Neural cell (in vitro differentiated cells): ENCODE results near the gene PCBD2.

Experiments
- EP300 ChIP-seq: fragments of 450-650 bp; conservative IDR thresholded peaks from 2 replicates; pipeline ENCODE4 v1.6.1; 2014; ENCODE audit warnings: antibody characterized with exemption, mild to moderate bottlenecking, moderate library complexity; ENCODE audit not compliant: poor library complexity, severe bottlenecking
- POLR2AphosphoS5 ChIP-seq: IDR thresholded peaks from 2 replicates; pipeline ENCODE4 v1.6.1; 2012
- TF ChIP-seq, protein P1 (sequence below): fragments of 450-650 bp; IDR thresholded peaks from 2 replicates; pipeline ENCODE4 v1.5.1; 2014; ENCODE audit warnings: antibody characterized with exemption, mild to moderate bottlenecking, moderate library complexity; ENCODE audit not compliant: poor library complexity, severe bottlenecking
- TF ChIP-seq, protein P2 (sequence below): IDR thresholded peaks from 2 replicates; pipeline ENCODE4 v1.6.1; 2012; ENCODE audit warnings: borderline replicate concordance

DNA sequence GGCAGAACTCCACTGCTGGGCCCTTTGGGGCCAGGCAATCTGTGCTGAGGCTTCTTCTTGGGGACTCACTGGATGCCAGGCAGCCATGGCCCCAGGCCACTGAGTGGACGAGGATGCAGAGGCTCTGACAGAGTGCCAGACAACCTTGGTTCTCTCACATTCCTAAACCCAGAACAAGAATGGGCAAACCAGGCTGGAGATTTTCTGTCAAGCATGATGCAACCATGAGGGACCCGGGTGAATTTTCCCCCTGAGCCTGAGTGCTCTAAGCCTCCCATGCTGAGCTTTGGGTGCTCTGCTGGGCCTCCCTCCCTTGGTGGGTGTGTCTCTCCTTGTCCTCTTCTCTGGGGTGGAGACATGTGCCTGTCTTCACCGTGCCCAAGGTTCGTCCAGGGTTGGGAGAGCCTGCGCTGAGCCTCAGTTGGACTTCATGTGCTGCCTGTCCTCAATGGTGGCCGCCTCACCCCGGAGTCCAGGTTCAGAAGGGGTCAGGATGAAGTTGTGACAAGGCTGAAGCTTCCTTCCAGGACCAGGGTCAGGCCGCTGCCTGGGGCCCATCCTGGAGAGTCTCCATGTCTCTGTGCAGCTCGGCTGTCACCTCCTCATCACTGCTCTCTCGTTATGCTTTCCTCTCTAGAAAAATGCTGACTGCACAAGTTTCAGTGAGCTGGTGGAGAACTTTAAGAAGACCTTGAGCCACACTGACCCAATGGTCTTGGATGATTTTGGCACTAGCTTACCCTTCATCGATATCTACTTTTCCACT lies 105.0 kb downstream of the PCBD2 start:
- TF ChIP-seq, protein P1, sequence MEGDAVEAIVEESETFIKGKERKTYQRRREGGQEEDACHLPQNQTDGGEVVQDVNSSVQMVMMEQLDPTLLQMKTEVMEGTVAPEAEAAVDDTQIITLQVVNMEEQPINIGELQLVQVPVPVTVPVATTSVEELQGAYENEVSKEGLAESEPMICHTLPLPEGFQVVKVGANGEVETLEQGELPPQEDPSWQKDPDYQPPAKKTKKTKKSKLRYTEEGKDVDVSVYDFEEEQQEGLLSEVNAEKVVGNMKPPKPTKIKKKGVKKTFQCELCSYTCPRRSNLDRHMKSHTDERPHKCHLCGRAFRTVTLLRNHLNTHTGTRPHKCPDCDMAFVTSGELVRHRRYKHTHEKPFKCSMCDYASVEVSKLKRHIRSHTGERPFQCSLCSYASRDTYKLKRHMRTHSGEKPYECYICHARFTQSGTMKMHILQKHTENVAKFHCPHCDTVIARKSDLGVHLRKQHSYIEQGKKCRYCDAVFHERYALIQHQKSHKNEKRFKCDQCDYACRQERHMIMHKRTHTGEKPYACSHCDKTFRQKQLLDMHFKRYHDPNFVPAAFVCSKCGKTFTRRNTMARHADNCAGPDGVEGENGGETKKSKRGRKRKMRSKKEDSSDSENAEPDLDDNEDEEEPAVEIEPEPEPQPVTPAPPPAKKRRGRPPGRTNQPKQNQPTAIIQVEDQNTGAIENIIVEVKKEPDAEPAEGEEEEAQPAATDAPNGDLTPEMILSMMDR = no peak
- no peak for TF ChIP-seq POLR2AphosphoS5
- no peak for TF ChIP-seq EP300
- TF ChIP-seq, protein P2, sequence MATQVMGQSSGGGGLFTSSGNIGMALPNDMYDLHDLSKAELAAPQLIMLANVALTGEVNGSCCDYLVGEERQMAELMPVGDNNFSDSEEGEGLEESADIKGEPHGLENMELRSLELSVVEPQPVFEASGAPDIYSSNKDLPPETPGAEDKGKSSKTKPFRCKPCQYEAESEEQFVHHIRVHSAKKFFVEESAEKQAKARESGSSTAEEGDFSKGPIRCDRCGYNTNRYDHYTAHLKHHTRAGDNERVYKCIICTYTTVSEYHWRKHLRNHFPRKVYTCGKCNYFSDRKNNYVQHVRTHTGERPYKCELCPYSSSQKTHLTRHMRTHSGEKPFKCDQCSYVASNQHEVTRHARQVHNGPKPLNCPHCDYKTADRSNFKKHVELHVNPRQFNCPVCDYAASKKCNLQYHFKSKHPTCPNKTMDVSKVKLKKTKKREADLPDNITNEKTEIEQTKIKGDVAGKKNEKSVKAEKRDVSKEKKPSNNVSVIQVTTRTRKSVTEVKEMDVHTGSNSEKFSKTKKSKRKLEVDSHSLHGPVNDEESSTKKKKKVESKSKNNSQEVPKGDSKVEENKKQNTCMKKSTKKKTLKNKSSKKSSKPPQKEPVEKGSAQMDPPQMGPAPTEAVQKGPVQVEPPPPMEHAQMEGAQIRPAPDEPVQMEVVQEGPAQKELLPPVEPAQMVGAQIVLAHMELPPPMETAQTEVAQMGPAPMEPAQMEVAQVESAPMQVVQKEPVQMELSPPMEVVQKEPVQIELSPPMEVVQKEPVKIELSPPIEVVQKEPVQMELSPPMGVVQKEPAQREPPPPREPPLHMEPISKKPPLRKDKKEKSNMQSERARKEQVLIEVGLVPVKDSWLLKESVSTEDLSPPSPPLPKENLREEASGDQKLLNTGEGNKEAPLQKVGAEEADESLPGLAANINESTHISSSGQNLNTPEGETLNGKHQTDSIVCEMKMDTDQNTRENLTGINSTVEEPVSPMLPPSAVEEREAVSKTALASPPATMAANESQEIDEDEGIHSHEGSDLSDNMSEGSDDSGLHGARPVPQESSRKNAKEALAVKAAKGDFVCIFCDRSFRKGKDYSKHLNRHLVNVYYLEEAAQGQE = no peak
